DND-41 (cell line): Measurements from ENCODE around the gene ANKMY1.
"Not testable (repeated sequence)": the region's sequence is repeated elsewhere in the genome, so short reads cannot be mapped to it uniquely, and the experiment has no call there.

Experiments used
- EZH2 ChIP-seq: IDR thresholded peaks from 3 replicates; pipeline ENCODE4 v1.6.1; 2012; ENCODE audit warnings: borderline replicate concordance, low read depth, mild to moderate bottlenecking, moderate library complexity, low read length, inconsistent platforms; ENCODE audit not compliant: severe bottlenecking
- TF ChIP-seq, protein P1 (sequence below): IDR thresholded peaks from 2 replicates; pipeline ENCODE4 v1.5.1; 2012; ENCODE audit warnings: borderline replicate concordance, low read length, moderate library complexity, mild to moderate bottlenecking; ENCODE audit not compliant: poor library complexity, severe bottlenecking; ENCODE audit errors: extremely low read depth

- TF ChIP-seq, protein P1, sequence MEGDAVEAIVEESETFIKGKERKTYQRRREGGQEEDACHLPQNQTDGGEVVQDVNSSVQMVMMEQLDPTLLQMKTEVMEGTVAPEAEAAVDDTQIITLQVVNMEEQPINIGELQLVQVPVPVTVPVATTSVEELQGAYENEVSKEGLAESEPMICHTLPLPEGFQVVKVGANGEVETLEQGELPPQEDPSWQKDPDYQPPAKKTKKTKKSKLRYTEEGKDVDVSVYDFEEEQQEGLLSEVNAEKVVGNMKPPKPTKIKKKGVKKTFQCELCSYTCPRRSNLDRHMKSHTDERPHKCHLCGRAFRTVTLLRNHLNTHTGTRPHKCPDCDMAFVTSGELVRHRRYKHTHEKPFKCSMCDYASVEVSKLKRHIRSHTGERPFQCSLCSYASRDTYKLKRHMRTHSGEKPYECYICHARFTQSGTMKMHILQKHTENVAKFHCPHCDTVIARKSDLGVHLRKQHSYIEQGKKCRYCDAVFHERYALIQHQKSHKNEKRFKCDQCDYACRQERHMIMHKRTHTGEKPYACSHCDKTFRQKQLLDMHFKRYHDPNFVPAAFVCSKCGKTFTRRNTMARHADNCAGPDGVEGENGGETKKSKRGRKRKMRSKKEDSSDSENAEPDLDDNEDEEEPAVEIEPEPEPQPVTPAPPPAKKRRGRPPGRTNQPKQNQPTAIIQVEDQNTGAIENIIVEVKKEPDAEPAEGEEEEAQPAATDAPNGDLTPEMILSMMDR, result not testable (repeated sequence)
- TF ChIP-seq EZH2, result not testable (repeated sequence)
Measured at GRCh38 chr2:240494942-240495341, 62.8 kb downstream of the ANKMY1 start.
